Measurements from ENCODE around the gene GTF2A1. TPM values are rescaled to one million over a fixed set of nuclear protein-coding genes. Genes with fewer than 3 reads are reported as not detected.
A peak's percentile ranks its signal among the peaks of the same experiment; 100 is the strongest.

GTF2A1 gene
- total RNA-seq (10 to 100 TPM; 30.4 to 32.1 TPM), polyA plus RNA-seq (1 to 10 TPM; 7.2 to 8.9 (median 8.8) TPM), total RNA-seq (32.0 to 61.4 (median 48.4) reads per million in 6 experiments)

GRCh38 chr14:81220830-81221578 is at the start of gene GTF2A1:
Gene GTF2A1 (minus strand): TSS chr14:81220959. CDS start chr14:81220518, 441 bp downstream.
- DNase-seq, result peak; percentile 91 to 98 (median 96)
- Mint-ChIP-seq H3K4me1 (peaks cover 11 to 42% (median 39%) of the 10 kb centered on the region in 4 donors), H3K27ac (peak within 1 kb of the TSS; percentile 99 to 100 (median 100)), H3K4me3 (peak within 1 kb of the TSS; percentile 94 to 100 (median 100)), H3K9me3 (no peaks in the 10 kb centered on the region), H3K36me3 (peaks cover 4 to 7% (median 6%) of the 10 kb centered on the region in 3 donors), H3K27me3 (peaks cover 0 to 2% (median 0%) of the 10 kb centered on the region in 5 donors)
- POLR2A ChIA-PET, result interaction anchor here (0.6 to 2.7 kb wide), 17 partner anchors 10 to 313 kb away, joined by 3 to 30 read pairs (median 4); partner anchors contain the start of genes CEP128 and SEL1L
- ATAC-seq, result peak; percentile 67 to 70

GRCh38 chr14:81269979-81270375 is 49.2 kb upstream of the GTF2A1 start:
- H3K4me1 Mint-ChIP-seq, result peaks cover 0 to 7% (median 3%) of the 10 kb centered on the region in 4 donors
- DNase-seq (no peak), ATAC-seq (no peak)
- H3K27me3 Mint-ChIP-seq, result peaks cover 3 to 19% (median 11%) of the 10 kb centered on the region in 5 donors
- H3K27ac Mint-ChIP-seq, result no peak overlapping the region
- no peaks in the 10 kb centered on the region for H3K9me3 Mint-ChIP-seq
- POLR2A ChIA-PET, result interaction anchor here (1.0 to 1.2 kb wide), 2 partner anchors 49 to 195 kb away, joined by 4 to 8 read pairs; partner anchors contain the start of gene GTF2A1
- H3K4me3 Mint-ChIP-seq, result no peak overlapping the region
- H3K36me3 Mint-ChIP-seq, result no peaks in the 10 kb centered on the region

GRCh38 chr14:81269100-81269978 is 48.6 kb upstream of the GTF2A1 start:
- Mint-ChIP-seq H3K36me3 (no peaks in the 10 kb centered on the region), H3K4me1 (peaks cover 0 to 7% (median 3%) of the 10 kb centered on the region in 4 donors), H3K27ac (no peak overlapping the region), H3K9me3 (no peaks in the 10 kb centered on the region), H3K27me3 (peaks cover 3 to 19% (median 9%) of the 10 kb centered on the region in 5 donors), H3K4me3 (no peak overlapping the region)
- peak in 4 of 10 donors; percentile 10 to 50 (median 38) for DNase-seq
- POLR2A ChIA-PET, result interaction anchor here (1.0 to 1.2 kb wide), 2 partner anchors 48 to 195 kb away, joined by 4 to 8 read pairs; partner anchors contain the start of gene GTF2A1
- peak; percentile 55 to 68 for ATAC-seq

GRCh38 chr14:81268016-81268416 is 47.3 kb upstream of the GTF2A1 start:
- ATAC-seq (peak; percentile 33 to 43), DNase-seq (peak in 1 of 10 donors; percentile 1)
- peaks cover 3 to 19% (median 11%) of the 10 kb centered on the region in 5 donors for H3K27me3 Mint-ChIP-seq
- H3K4me3 Mint-ChIP-seq, result no peak overlapping the region
- H3K9me3 Mint-ChIP-seq, result no peaks in the 10 kb centered on the region
- no peaks in the 10 kb centered on the region for H3K36me3 Mint-ChIP-seq
- H3K4me1 Mint-ChIP-seq, result peaks cover 0 to 7% (median 3%) of the 10 kb centered on the region in 4 donors
- POLR2A ChIA-PET, result no interaction called here
- H3K27ac Mint-ChIP-seq, result peak overlapping the region in 1 of 10 donors; percentile 4

GRCh38 chr14:81265636-81266169 is 44.9 kb upstream of the GTF2A1 start:
- DNase-seq, result no peak
- H3K36me3 Mint-ChIP-seq, result no peaks in the 10 kb centered on the region
- ATAC-seq, result no peak
- H3K4me1 Mint-ChIP-seq, result peaks cover 0 to 7% (median 3%) of the 10 kb centered on the region in 4 donors
- H3K27ac Mint-ChIP-seq, result no peak overlapping the region
- peaks cover 7 to 27% (median 18%) of the 10 kb centered on the region in 5 donors for H3K27me3 Mint-ChIP-seq
- no peak overlapping the region for H3K4me3 Mint-ChIP-seq
- H3K9me3 Mint-ChIP-seq, result no peaks in the 10 kb centered on the region
- POLR2A ChIA-PET, result interaction anchor here (0.5 kb wide), 1 partner anchor 194 kb away, joined by 3 read pairs; no protein-coding TSS in a partner anchor

- Mint-ChIP-seq H3K27me3 (peaks cover 11 to 35% (median 18%) of the 10 kb centered on the region in 5 donors), H3K36me3 (no peaks in the 10 kb centered on the region), H3K9me3 (no peaks in the 10 kb centered on the region), H3K4me3 (no peak overlapping the region), H3K4me1 (peaks cover 0 to 7% (median 3%) of the 10 kb centered on the region in 4 donors), H3K27ac (no peak overlapping the region)
- ATAC-seq (no peak), DNase-seq (no peak)
- POLR2A ChIA-PET, result no interaction called here
Observed at GRCh38 chr14:81264671-81265070, 43.9 kb upstream of the GTF2A1 start.

- POLR2A ChIA-PET, result no interaction called here
- Mint-ChIP-seq H3K27ac (no peak overlapping the region), H3K4me1 (peaks cover 0 to 7% (median 3%) of the 10 kb centered on the region in 4 donors), H3K9me3 (no peaks in the 10 kb centered on the region), H3K27me3 (peaks cover 12 to 39% (median 16%) of the 10 kb centered on the region in 5 donors), H3K4me3 (no peak overlapping the region), H3K36me3 (no peaks in the 10 kb centered on the region)
- no peak for ATAC-seq
- no peak for DNase-seq
Observed at GRCh38 chr14:81263777-81264410, 43.1 kb upstream of the GTF2A1 start.

- Mint-ChIP-seq H3K4me1 (peaks cover 0 to 7% (median 0%) of the 10 kb centered on the region in 4 donors), H3K36me3 (peaks cover 0 to 2% (median 0%) of the 10 kb centered on the region in 3 donors), H3K4me3 (no peak overlapping the region), H3K27me3 (peaks cover 6 to 27% (median 12%) of the 10 kb centered on the region in 5 donors), H3K9me3 (no peaks in the 10 kb centered on the region), H3K27ac (no peak overlapping the region)
- POLR2A ChIA-PET, result no interaction called here
- ATAC-seq (no peak), DNase-seq (no peak)
Observed at GRCh38 chr14:81261176-81261575, 40.4 kb upstream of the GTF2A1 start.

- H3K4me3 Mint-ChIP-seq, result no peak overlapping the region
- H3K4me1 Mint-ChIP-seq, result peaks cover 0 to 8% (median 0%) of the 10 kb centered on the region in 4 donors
- DNase-seq (no peak), ATAC-seq (no peak)
- peaks cover 7 to 22% (median 12%) of the 10 kb centered on the region in 5 donors for H3K27me3 Mint-ChIP-seq
- POLR2A ChIA-PET, result no interaction called here
- no peaks in the 10 kb centered on the region for H3K9me3 Mint-ChIP-seq
- no peak overlapping the region for H3K27ac Mint-ChIP-seq
- peaks cover 0 to 2% (median 0%) of the 10 kb centered on the region in 3 donors for H3K36me3 Mint-ChIP-seq
Observed at GRCh38 chr14:81260732-81261131, 40.0 kb upstream of the GTF2A1 start.

GRCh38 chr14:81256289-81256960 is 35.7 kb upstream of the GTF2A1 start:
- Mint-ChIP-seq H3K27me3 (peaks cover 1 to 14% (median 12%) of the 10 kb centered on the region in 5 donors), H3K27ac (no peak overlapping the region), H3K9me3 (no peaks in the 10 kb centered on the region), H3K4me1 (peaks cover 0 to 8% (median 0%) of the 10 kb centered on the region in 4 donors), H3K4me3 (no peak overlapping the region), H3K36me3 (peaks cover 0 to 2% (median 0%) of the 10 kb centered on the region in 3 donors)
- ATAC-seq, result no peak
- DNase-seq, result no peak
- POLR2A ChIA-PET, result no interaction called here

- no peaks in the 10 kb centered on the region for H3K36me3 Mint-ChIP-seq
- H3K4me3 Mint-ChIP-seq, result no peak overlapping the region
- DNase-seq, result no peak
- H3K27ac Mint-ChIP-seq, result no peak overlapping the region
- no peak for ATAC-seq
- peaks cover 0 to 4% (median 0%) of the 10 kb centered on the region in 5 donors for H3K27me3 Mint-ChIP-seq
- POLR2A ChIA-PET, result no interaction called here
- no peaks in the 10 kb centered on the region for H3K9me3 Mint-ChIP-seq
- H3K4me1 Mint-ChIP-seq, result peaks cover 0 to 8% (median 0%) of the 10 kb centered on the region in 4 donors
Observed at GRCh38 chr14:81252278-81252677, 31.5 kb upstream of the GTF2A1 start.

Measured in naive thymus-derived CD8-positive, alpha-beta T cell (primary cell).